Neural cell (in vitro differentiated cells): Measurements from ENCODE around the gene RAB3A. TPM values are rescaled to one million over a fixed set of nuclear protein-coding genes. Genes with fewer than 3 reads are reported as not detected.

Source experiments
- H2AFZ ChIP-seq: fragments of 200-600, 300-800 bp; sonication (generic), shearing (Covaris generic); 2 replicates; pipeline ENCODE4 v1.6.0; 2014; ENCODE audit warnings: low read depth, mild to moderate bottlenecking, antibody characterized with exemption, low read length, moderate library complexity
- H3F3A ChIP-seq: fragments of 200-600 bp; shearing (Covaris generic); 2 replicates; pipeline ENCODE4 v1.6.1; 2016; ENCODE audit warnings: mild to moderate bottlenecking, moderate library complexity, mixed read lengths, antibody characterized with exemption, low read length; ENCODE audit not compliant: insufficient read depth, poor library complexity, severe bottlenecking
- H3K27ac ChIP-seq: fragments of 200-600, 300-800 bp; sonication (generic), shearing (Covaris generic); 2 replicates; pipeline ENCODE4 v1.5.1; 2014; ENCODE audit warnings: mild to moderate bottlenecking, low read length, moderate library complexity
- H3K27me3 ChIP-seq: fragments of 300-800, 200-600 bp; sonication (generic), shearing (Covaris generic); 2 replicates; pipeline ENCODE4 v1.6.0; 2014; ENCODE audit warnings: mild to moderate bottlenecking, low read depth, low read length, moderate library complexity; ENCODE audit not compliant: insufficient read depth
- H3K36me3 ChIP-seq: fragments of 300-800, 200-600 bp; sonication (generic), shearing (Covaris generic); 2 replicates; pipeline ENCODE4 v1.5.1; 2014; ENCODE audit warnings: mild to moderate bottlenecking, antibody characterized with exemption, low read length, moderate library complexity; ENCODE audit not compliant: insufficient read depth
- H3K4me2 ChIP-seq: fragments of 300-800, 200-600 bp; sonication (generic), shearing (Covaris generic); 2 replicates; pipeline ENCODE4 v1.6.0; 2014; ENCODE audit warnings: mild to moderate bottlenecking, low read length
- H3K4me3 ChIP-seq: fragments of 300-800, 200-600 bp; sonication (generic), shearing (Covaris generic); 2 replicates; pipeline ENCODE4 v1.5.1; 2014; ENCODE audit warnings: mild to moderate bottlenecking, low read length, moderate library complexity
- H3K79me2 ChIP-seq: fragments of 200-600 bp; shearing (Covaris generic); replicated peaks from 2 replicates; pipeline ENCODE4 v1.6.0; 2014; ENCODE audit warnings: mild to moderate bottlenecking, low read length, moderate library complexity; ENCODE audit not compliant: insufficient read depth
- H3K9ac ChIP-seq: fragments of 300-800, 200-600 bp; sonication (generic), shearing (Covaris generic); 2 replicates; pipeline ENCODE4 v1.6.1; 2016; ENCODE audit warnings: mild to moderate bottlenecking, low read length, mixed read lengths
- H3K9me2 ChIP-seq: fragments of 200-600 bp; shearing (Covaris generic); 2 replicates; pipeline ENCODE4 v1.6.1; 2016; ENCODE audit warnings: mild to moderate bottlenecking, low read length, mixed read lengths; ENCODE audit not compliant: insufficient read depth
- H3K9me3 ChIP-seq: fragments of 200-600, 300-800 bp; sonication (generic), shearing (Covaris generic); 2 replicates; pipeline ENCODE4 v1.6.1; 2016; ENCODE audit warnings: mild to moderate bottlenecking, mixed run types, low read length, moderate library complexity, mixed read lengths
- H4K20me1 ChIP-seq: fragments of 200-600 bp; shearing (Covaris generic); 2 replicates; pipeline ENCODE4 v1.6.1; 2016; ENCODE audit warnings: mild to moderate bottlenecking, mixed run types; ENCODE audit not compliant: insufficient read depth
- EZH2 ChIP-seq: fragments of 200-600, 300-800 bp; shearing (Covaris generic), sonication (generic); IDR thresholded peaks from 2 replicates; pipeline ENCODE4 v1.6.1; 2014; ENCODE audit warnings: antibody characterized with exemption, low read length, borderline replicate concordance, mild to moderate bottlenecking; ENCODE audit not compliant: insufficient read depth, poor library complexity, severe bottlenecking
- REST ChIP-seq: IDR thresholded peaks from 2 replicates; pipeline ENCODE4 v1.6.1; 2012; ENCODE audit warnings: borderline replicate concordance
- SMC3 ChIP-seq: fragments of 450-650 bp; conservative IDR thresholded peaks from 2 replicates; pipeline ENCODE4 v1.6.1; 2014; ENCODE audit warnings: antibody characterized with exemption, mild to moderate bottlenecking, moderate library complexity; ENCODE audit not compliant: poor library complexity
- TAF1 ChIP-seq: IDR thresholded peaks from 2 replicates; pipeline ENCODE4 v1.6.1; 2012; ENCODE audit warnings: low read depth
- polyA plus RNA-seq: library from polyadenylated mRNA; depleted of rRNA; stranded (reverse); fragments of >200 nt; gene quantifications from 2 replicates; pipeline ENCODE4 v1.2.3, GENCODE V29; 2014
- small RNA-seq, 3 experiments: library from RNA; depleted of rRNA; stranded (forward); fragments of <200 nt; gene quantifications; one replicate each; pipeline ENCODE3, GENCODE V24; 2012

The RAB3A gene
- polyA plus RNA-seq, 1 donor from 2014 or later = 32.3 TPM

DNA sequence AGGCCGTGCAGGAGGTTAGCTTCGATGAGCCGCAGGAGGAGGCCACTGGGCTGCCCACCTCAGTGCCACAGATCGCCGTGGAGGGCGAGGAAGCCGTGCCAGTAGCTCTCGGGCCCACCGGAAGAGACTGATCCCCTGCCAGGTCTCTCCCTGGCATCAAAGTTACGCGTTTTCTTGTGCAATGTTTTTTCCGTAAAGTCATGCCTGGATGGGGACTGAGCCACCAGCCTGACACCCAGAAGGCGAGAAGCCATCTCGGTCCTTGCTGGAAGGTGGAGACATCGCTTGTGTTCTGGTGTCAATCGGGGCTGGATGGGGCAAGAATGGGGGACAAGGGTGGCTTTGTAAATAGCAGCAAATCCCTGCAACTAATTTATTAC is 54.3 kb downstream of the RAB3A start:
- TF ChIP-seq TAF1 (no peak), REST (no peak), EZH2 (no peak), SMC3 (no peak)
- H3K9me3 ChIP-seq = no peaks in the 10 kb centered on the region
- H3K36me3 ChIP-seq = no peaks in the 10 kb centered on the region
- no peak overlapping the region for H3K4me3 ChIP-seq
- H4K20me1 ChIP-seq = no peaks in the 10 kb centered on the region
- no peaks in the 10 kb centered on the region for H3K9me2 ChIP-seq
- no peaks in the 10 kb centered on the region for H3K27me3 ChIP-seq
- H3K79me2 ChIP-seq = no peaks in the 10 kb centered on the region
- no peak overlapping the region for H3K27ac ChIP-seq
- H2AFZ ChIP-seq = no peak overlapping the region
- no peak overlapping the region for H3K4me2 ChIP-seq
- no peaks in the 10 kb centered on the region for H3F3A ChIP-seq
- no peak overlapping the region for H3K9ac ChIP-seq

GRCh38 chr19:18147396-18147795 is 56.4 kb downstream of the RAB3A start:
- Histone ChIP-seq H3K4me3 (no peak overlapping the region), H3K27ac (no peak overlapping the region), H3K79me2 (no peaks in the 10 kb centered on the region), H3K9me3 (no peaks in the 10 kb centered on the region), H2AFZ (no peak overlapping the region), H3K9ac (no peak overlapping the region), H3K36me3 (no peaks in the 10 kb centered on the region), H3K27me3 (no peaks in the 10 kb centered on the region), H3K4me2 (no peak overlapping the region), H3F3A (no peaks in the 10 kb centered on the region), H3K9me2 (no peaks in the 10 kb centered on the region), H4K20me1 (no peaks in the 10 kb centered on the region)
- TF ChIP-seq SMC3 = no peak

Small RNAs within 50 kb of the gene (small RNA-seq; reads per million reads assigned to genes)
- gene IFI30 = 0 reads per million in 3 experiments

Other genes with a start within 250 kb of the RAB3A start
- 9.9 and 13.8 TPM in 2 replicates for gene KCNN1, start 236.9 kb downstream of the RAB3A start, polyA plus RNA-seq
- 0.10 and 3.6 TPM in 2 replicates for gene ARRDC2, start 195.9 kb downstream of the RAB3A start, polyA plus RNA-seq
- gene IL12RB1, start 117.1 kb downstream of the RAB3A start, polyA plus RNA-seq = not detected in 2 replicates
- gene MAST3, start 106.3 kb downstream of the RAB3A start, polyA plus RNA-seq = 2.3 and 2.4 TPM in 2 replicates
- 14.8 and 19.1 TPM in 2 replicates for gene PIK3R2, start 50.9 kb downstream of the RAB3A start, polyA plus RNA-seq
- gene IFI30, start 30.2 kb downstream of the RAB3A start, polyA plus RNA-seq = 0.82 TPM in 1 of 2 replicates, not detected in the other
- 17.7 and 23.8 TPM in 2 replicates for gene MPV17L2, start 10.8 kb downstream of the RAB3A start, polyA plus RNA-seq
- gene PDE4C, start 22.4 kb upstream of the RAB3A start, polyA plus RNA-seq = 1.6 and 2.6 TPM in 2 replicates
- 2.5 and 3.7 TPM in 2 replicates for gene IQCN, start 70.4 kb upstream of the RAB3A start, polyA plus RNA-seq
- 94.9 and 134 TPM in 2 replicates for gene JUND, start 77.6 kb upstream of the RAB3A start, polyA plus RNA-seq
- gene LSM4, start 119.0 kb upstream of the RAB3A start, polyA plus RNA-seq = 382 and 410 TPM in 2 replicates
- 5.9 and 10.9 TPM in 2 replicates for gene PGPEP1, start 136.6 kb upstream of the RAB3A start, polyA plus RNA-seq
- 1.6 TPM in 1 of 2 replicates, not detected in the other for gene GDF15, start 182.1 kb upstream of the RAB3A start, polyA plus RNA-seq
- gene LRRC25, start 193.6 kb upstream of the RAB3A start, polyA plus RNA-seq = not detected in 2 replicates
- 148 and 166 TPM in 2 replicates for gene SSBP4, start 215.4 kb upstream of the RAB3A start, polyA plus RNA-seq
- gene ISYNA1, start 234.1 kb upstream of the RAB3A start, polyA plus RNA-seq = 123 and 164 TPM in 2 replicates